NCI-H2171 treated with DMSO at 0.1 percent for 48 hours (cell line): ENCODE measurements around the gene HMGN5.

Experiments used
- DNase-seq: peaks from one replicate; lab custom pipeline; 2025; lab: John Stamatoyannopoulos, UW

Gene HMGN5

DNA sequence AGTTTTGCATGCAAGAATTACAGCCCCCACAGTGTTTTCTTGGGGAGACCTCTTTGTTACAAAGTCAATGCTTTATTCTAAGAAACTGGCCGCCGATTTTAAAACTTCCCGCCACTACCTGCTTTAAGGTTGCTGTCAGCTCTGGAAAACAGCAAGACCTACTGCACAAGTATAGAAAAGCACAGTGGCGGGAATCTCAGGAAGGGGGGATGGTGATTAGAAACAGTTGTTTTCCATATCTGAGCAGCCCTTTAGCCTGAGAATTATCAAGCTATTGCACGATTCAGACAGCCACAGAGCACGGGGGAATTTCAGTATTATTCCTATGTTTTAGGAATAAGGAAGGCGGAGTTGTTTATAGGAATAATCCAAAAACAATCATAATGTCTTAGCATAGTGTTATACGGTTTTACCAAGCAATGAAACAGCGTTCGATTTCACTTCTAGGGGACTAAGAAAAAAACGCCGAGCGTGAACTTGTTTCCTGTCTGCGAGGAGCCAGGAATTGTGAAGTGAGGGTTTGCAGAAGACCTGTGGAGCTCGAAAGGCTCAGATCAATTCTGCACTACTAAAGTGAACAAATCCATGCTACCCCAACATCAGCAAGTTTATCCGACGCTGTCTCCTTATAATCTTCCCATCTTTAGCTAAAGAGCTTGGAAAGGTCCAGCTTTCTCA is 81.3 kb downstream of the HMGN5 start:
- no peak for DNase-seq

- DNase-seq, result no peak
Measured at GRCh38 chrX:81114757-81115156, 87.0 kb downstream of the HMGN5 start.

GRCh38 chrX:81110286-81110685 is 91.4 kb downstream of the HMGN5 start:
- no peak for DNase-seq

DNA sequence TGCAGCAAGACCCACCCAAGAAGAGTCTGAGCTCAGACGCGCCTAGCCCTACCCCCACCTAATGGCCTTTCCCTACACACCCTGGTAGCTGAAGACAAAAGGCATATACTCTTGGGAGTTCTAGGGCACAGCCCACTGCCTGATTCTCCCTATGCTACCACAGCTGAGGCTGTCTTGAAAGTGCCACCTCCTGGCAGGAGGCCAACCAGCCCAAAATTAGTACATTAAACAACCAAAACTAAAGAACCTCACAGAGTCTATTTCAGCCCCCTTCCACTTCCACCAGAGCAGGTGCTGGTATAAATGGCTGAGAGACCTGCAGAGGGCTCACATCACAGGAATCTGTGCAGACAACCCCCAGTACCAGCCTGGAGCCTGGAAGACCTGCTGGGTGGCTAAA is 119.1 kb downstream of the HMGN5 start:
- no peak for DNase-seq
